Measurements from ENCODE around the gene ITPKC. TPM values are rescaled to one million over a fixed set of nuclear protein-coding genes. Genes with fewer than 3 reads are reported as not detected.

Gene ITPKC
- total RNA-seq, 5 donors from 2014 or later (not counting 1 experiment from before 2014, with no cell fraction given): 5.9 to 11.8 (median 9.3) TPM

- H3K9me3 ChIP-seq: no peaks in the 10 kb centered on the region
- peak in 2 of 4 experiments; percentile 4 to 7 for ATAC-seq (replicated peaks in 1 of 4)
- peak overlapping the region; percentile 69 to 90 for H3K4me3 ChIP-seq (ENCODE audit: control insufficient read depth in 1 of 2, extremely low read depth in 1 of 2, low read length in 1 of 2)
- Mint-ChIP-seq H3K27ac (peak overlapping the region; percentile 87 to 90), H3K4me3 (peak overlapping the region; percentile 80 to 91 (median 90)), H3K36me3 (peaks cover 22% of the 10 kb centered on the region), H3K4me1 (peaks cover 70 to 76% (median 71%) of the 10 kb centered on the region in 3 donors), H3K9me3 (no peaks in the 10 kb centered on the region), H3K27me3 (no peaks in the 10 kb centered on the region)
- WGBS (ENCODE audit: insufficient coverage): 10% methylated on average over 2 of the region's 8 CpGs
- peak in 21 of 35 experiments; percentile 5 to 73 (median 28) for DNase-seq
- H3K4me1 ChIP-seq (ENCODE audit: control insufficient read depth in 1 of 2, extremely low read depth in 1 of 2, insufficient read depth in 2 of 2, low read length in 2 of 2): peaks cover 32 to 77% of the 10 kb centered on the region in 2 experiments
- peak overlapping the region; percentile 91 for H3K27ac ChIP-seq (ENCODE audit: low read length)
- ChIA-PET POLR2A (interaction anchor here in 1 of 2 donors (1.2 to 1.3 kb wide), 2 partner anchors 35 to 36 kb away, joined by 4 to 5 read pairs; partner anchors contain the start of genes ACTMAP and SNRPA), CTCF (interaction anchor here in 1 of 2 donors (1.3 kb wide), 1 partner anchor 61 kb away, joined by 3 read pairs; no protein-coding TSS in a partner anchor)
- H3K36me3 ChIP-seq (ENCODE audit: control insufficient read depth in 2 of 2, extremely low read depth in 1 of 2, insufficient read depth in 1 of 2, low read length in 1 of 2): peaks cover 0 to 11% of the 10 kb centered on the region in 2 donors
- no peaks in the 10 kb centered on the region for H3K27me3 ChIP-seq (replicated peaks in 1 of 2; ENCODE audit: control insufficient read depth in 2 of 2, extremely low read depth in 1 of 2, insufficient read depth in 2 of 2, low read length in 1 of 2)
These were observed 856 bp upstream of the ITPKC start for GRCh38 chr19:40716031-40716481.

GRCh38 chr19:40717325-40717879 is 490 bp downstream of the ITPKC start:
- ATAC-seq (replicated peaks in 1 of 4): no peak
- peak in 2 of 35 experiments; percentile 15 to 17 for DNase-seq
- Histone ChIP-seq H3K27ac (ENCODE audit: low read length) (peak overlapping the region; percentile 59), H3K4me1 (ENCODE audit: control insufficient read depth in 1 of 2, extremely low read depth in 1 of 2, insufficient read depth in 2 of 2, low read length in 2 of 2) (peaks cover 32 to 82% of the 10 kb centered on the region in 2 experiments), H3K9me3 (no peaks in the 10 kb centered on the region), H3K27me3 (replicated peaks in 1 of 2; ENCODE audit: control insufficient read depth in 2 of 2, extremely low read depth in 1 of 2, insufficient read depth in 2 of 2, low read length in 1 of 2) (no peaks in the 10 kb centered on the region), H3K36me3 (ENCODE audit: control insufficient read depth in 2 of 2, extremely low read depth in 1 of 2, insufficient read depth in 1 of 2, low read length in 1 of 2) (peaks cover 0 to 3% of the 10 kb centered on the region in 2 donors), H3K4me3 (ENCODE audit: control insufficient read depth in 1 of 2, extremely low read depth in 1 of 2, low read length in 1 of 2) (peak overlapping the region; percentile 69 to 90)
- no peaks in the 10 kb centered on the region for H3K27me3 Mint-ChIP-seq
- H3K36me3 Mint-ChIP-seq: peaks cover 15% of the 10 kb centered on the region
- no peaks in the 10 kb centered on the region for H3K9me3 Mint-ChIP-seq
- POLR2A ChIA-PET: interaction anchor here (1.0 to 1.3 kb wide), 3 partner anchors 33 to 61 kb away, joined by 3 to 5 read pairs (median 4); partner anchors contain the start of genes ACTMAP (in 1 of the 2), RAB4B (in 1 of the 2) and SNRPA (in 1 of the 2)
- peaks cover 72 to 80% (median 75%) of the 10 kb centered on the region in 3 donors for H3K4me1 Mint-ChIP-seq
- 4% methylated on average over 20 of the region's 20 CpGs for WGBS (ENCODE audit: insufficient coverage)
- H3K4me3 Mint-ChIP-seq: peak overlapping the region; percentile 80 to 90 (median 87)
- CTCF ChIA-PET: interaction anchor here in 1 of 2 donors (1.3 kb wide), 1 partner anchor 60 kb away, joined by 3 read pairs; no protein-coding TSS in a partner anchor
- H3K27ac Mint-ChIP-seq: no peak overlapping the region

- Histone ChIP-seq H3K4me3 (ENCODE audit: control insufficient read depth in 1 of 2, extremely low read depth in 1 of 2, low read length in 1 of 2) (peak overlapping the region; percentile 69 to 90), H3K36me3 (ENCODE audit: control insufficient read depth in 2 of 2, extremely low read depth in 1 of 2, insufficient read depth in 1 of 2, low read length in 1 of 2) (no peaks in the 10 kb centered on the region), H3K4me1 (ENCODE audit: control insufficient read depth in 1 of 2, extremely low read depth in 1 of 2, insufficient read depth in 2 of 2, low read length in 2 of 2) (peaks cover 32 to 77% of the 10 kb centered on the region in 2 experiments), H3K27me3 (replicated peaks in 1 of 2; ENCODE audit: control insufficient read depth in 2 of 2, extremely low read depth in 1 of 2, insufficient read depth in 2 of 2, low read length in 1 of 2) (no peaks in the 10 kb centered on the region), H3K27ac (ENCODE audit: low read length) (no peak overlapping the region), H3K9me3 (no peaks in the 10 kb centered on the region)
- Mint-ChIP-seq H3K4me3 (peak overlapping the region; percentile 80 to 90 (median 87)), H3K4me1 (peaks cover 70 to 82% (median 79%) of the 10 kb centered on the region in 3 donors), H3K9me3 (no peaks in the 10 kb centered on the region), H3K36me3 (peaks cover 13% of the 10 kb centered on the region), H3K27me3 (no peaks in the 10 kb centered on the region), H3K27ac (peak overlapping the region; percentile 79 to 80)
- POLR2A ChIA-PET: no interaction called here
- 79% methylated on average over 12 of the region's 20 CpGs for WGBS (ENCODE audit: insufficient coverage)
- DNase-seq: peak in 1 of 35 experiments; percentile 27
- CTCF ChIA-PET: no interaction called here
- no peak for ATAC-seq (replicated peaks in 1 of 4)
These were observed 1.2 kb downstream of the ITPKC start for GRCh38 chr19:40717880-40718773.

GRCh38 chr19:40718774-40719391 is 2.0 kb downstream of the ITPKC start:
- DNase-seq (peak in 2 of 35 experiments; percentile 6 to 18), ATAC-seq (replicated peaks in 1 of 4) (no peak)
- Mint-ChIP-seq H3K27ac (no peak overlapping the region), H3K4me1 (peaks cover 70 to 85% (median 83%) of the 10 kb centered on the region in 3 donors), H3K36me3 (peaks cover 18% of the 10 kb centered on the region), H3K9me3 (no peaks in the 10 kb centered on the region), H3K27me3 (no peaks in the 10 kb centered on the region), H3K4me3 (peak overlapping the region; percentile 80 to 90 (median 87))
- H3K4me3 ChIP-seq (ENCODE audit: control insufficient read depth in 1 of 2, extremely low read depth in 1 of 2, low read length in 1 of 2): peak overlapping the region; percentile 5 to 26
- H3K4me1 ChIP-seq (ENCODE audit: control insufficient read depth in 1 of 2, extremely low read depth in 1 of 2, insufficient read depth in 2 of 2, low read length in 2 of 2): peaks cover 32 to 69% of the 10 kb centered on the region in 2 experiments
- no peaks in the 10 kb centered on the region for H3K27me3 ChIP-seq (replicated peaks in 1 of 2; ENCODE audit: control insufficient read depth in 2 of 2, extremely low read depth in 1 of 2, insufficient read depth in 2 of 2, low read length in 1 of 2)
- CTCF ChIA-PET: no interaction called here
- POLR2A ChIA-PET: no interaction called here
- H3K9me3 ChIP-seq: no peaks in the 10 kb centered on the region
- 71% methylated on average over 9 of the region's 16 CpGs for WGBS (ENCODE audit: insufficient coverage)
- peaks cover 0 to 3% of the 10 kb centered on the region in 2 donors for H3K36me3 ChIP-seq (ENCODE audit: control insufficient read depth in 2 of 2, extremely low read depth in 1 of 2, insufficient read depth in 1 of 2, low read length in 1 of 2)
- no peak overlapping the region for H3K27ac ChIP-seq (ENCODE audit: low read length)

DNA sequence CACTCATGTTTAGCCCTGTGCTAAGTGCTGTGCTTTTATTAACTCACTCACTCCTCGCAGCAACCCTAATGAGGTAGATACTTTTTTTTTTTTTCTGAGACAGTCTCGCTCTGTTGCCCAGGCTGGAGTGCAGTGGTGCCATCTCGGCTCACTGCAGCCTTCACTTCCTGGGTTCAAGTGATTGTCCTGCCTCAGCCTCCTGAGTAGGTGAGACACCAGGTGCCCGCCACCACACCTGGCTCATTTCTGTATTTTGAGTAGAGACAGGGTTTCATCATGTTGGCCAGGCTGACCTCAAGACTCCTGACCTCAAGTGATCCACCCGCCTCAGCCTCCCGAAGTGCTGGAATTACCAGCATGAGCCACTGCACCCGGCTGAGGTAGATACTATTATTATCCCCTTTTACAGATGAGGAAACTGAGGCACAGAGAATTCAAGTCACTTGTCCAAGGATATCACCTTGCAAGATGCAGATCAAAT is 2.5 kb downstream of the ITPKC start:
- Histone ChIP-seq H3K27me3 (replicated peaks in 1 of 2; ENCODE audit: control insufficient read depth in 2 of 2, extremely low read depth in 1 of 2, insufficient read depth in 2 of 2, low read length in 1 of 2) (no peaks in the 10 kb centered on the region), H3K36me3 (ENCODE audit: control insufficient read depth in 2 of 2, extremely low read depth in 1 of 2, insufficient read depth in 1 of 2, low read length in 1 of 2) (peaks cover 0 to 5% of the 10 kb centered on the region in 2 donors), H3K4me3 (ENCODE audit: control insufficient read depth in 1 of 2, extremely low read depth in 1 of 2, low read length in 1 of 2) (no peak overlapping the region), H3K27ac (ENCODE audit: low read length) (no peak overlapping the region), H3K9me3 (no peaks in the 10 kb centered on the region), H3K4me1 (ENCODE audit: control insufficient read depth in 1 of 2, extremely low read depth in 1 of 2, insufficient read depth in 2 of 2, low read length in 2 of 2) (peaks cover 30 to 64% of the 10 kb centered on the region in 2 experiments)
- Mint-ChIP-seq H3K4me3 (peak overlapping the region; percentile 41 to 90 (median 80)), H3K9me3 (no peaks in the 10 kb centered on the region), H3K27me3 (no peaks in the 10 kb centered on the region), H3K4me1 (peaks cover 67 to 80% (median 80%) of the 10 kb centered on the region in 3 donors), H3K36me3 (peaks cover 19% of the 10 kb centered on the region), H3K27ac (no peak overlapping the region)
- POLR2A ChIA-PET: no interaction called here
- CTCF ChIA-PET: no interaction called here
- ATAC-seq (replicated peaks in 1 of 4): no peak
- WGBS (ENCODE audit: insufficient coverage): 90% methylated on average over 3 of the region's 7 CpGs
- DNase-seq: no peak
